ENCODE measurements around the gene LIPJ. TPM values are rescaled to one million over a fixed set of nuclear protein-coding genes. Genes with fewer than 3 reads are reported as not detected.

Gene LIPJ
- total RNA-seq, 2 experiments from 2014 or later, result 0.06 TPM; not detected in 1

GRCh38 chr10:88555190-88555908 lies 31.2 kb upstream of the LIPJ start:
- Histone ChIP-seq H3K27ac (ENCODE audit: low read depth, low read length, poor library complexity, severe bottlenecking) (no peak overlapping the region), H3K4me1 (ENCODE audit: insufficient read depth, low read length, poor library complexity, severe bottlenecking) (no peaks in the 10 kb centered on the region), H3K9me2 (ENCODE audit: insufficient read depth, low read length) (no peaks in the 10 kb centered on the region), H4K20me1 (ENCODE audit: insufficient read depth, low read length) (no peaks in the 10 kb centered on the region), H3K4me2 (ENCODE audit: low read length) (no peak overlapping the region), H2AFZ (ENCODE audit: low read length) (no peak overlapping the region), H3K9me3 (ENCODE audit: low read length) (no peaks in the 10 kb centered on the region), H3K4me3 (ENCODE audit: low read depth, low read length, poor library complexity, severe bottlenecking) (no peak overlapping the region), H3K79me2 (ENCODE audit: insufficient read depth, low read depth, low read length) (no peaks in the 10 kb centered on the region), H3K36me3 (ENCODE audit: insufficient read depth, low read length) (no peaks in the 10 kb centered on the region)
- ChIA-PET POLR2A (interaction anchor here (0.5 to 1.0 kb wide), 3 partner anchors 9 to 700 kb away, joined by 3 to 4 read pairs (median 4); no protein-coding TSS in a partner anchor), CTCF (ENCODE audit: unreplicated experiment) (interaction anchor here (1.0 kb wide), 1 partner anchor 13 kb away, joined by 3 read pairs; no protein-coding TSS in a partner anchor)
- no peak for DNase-seq (ENCODE audit: low spot score)
- TF ChIP-seq, protein P1, sequence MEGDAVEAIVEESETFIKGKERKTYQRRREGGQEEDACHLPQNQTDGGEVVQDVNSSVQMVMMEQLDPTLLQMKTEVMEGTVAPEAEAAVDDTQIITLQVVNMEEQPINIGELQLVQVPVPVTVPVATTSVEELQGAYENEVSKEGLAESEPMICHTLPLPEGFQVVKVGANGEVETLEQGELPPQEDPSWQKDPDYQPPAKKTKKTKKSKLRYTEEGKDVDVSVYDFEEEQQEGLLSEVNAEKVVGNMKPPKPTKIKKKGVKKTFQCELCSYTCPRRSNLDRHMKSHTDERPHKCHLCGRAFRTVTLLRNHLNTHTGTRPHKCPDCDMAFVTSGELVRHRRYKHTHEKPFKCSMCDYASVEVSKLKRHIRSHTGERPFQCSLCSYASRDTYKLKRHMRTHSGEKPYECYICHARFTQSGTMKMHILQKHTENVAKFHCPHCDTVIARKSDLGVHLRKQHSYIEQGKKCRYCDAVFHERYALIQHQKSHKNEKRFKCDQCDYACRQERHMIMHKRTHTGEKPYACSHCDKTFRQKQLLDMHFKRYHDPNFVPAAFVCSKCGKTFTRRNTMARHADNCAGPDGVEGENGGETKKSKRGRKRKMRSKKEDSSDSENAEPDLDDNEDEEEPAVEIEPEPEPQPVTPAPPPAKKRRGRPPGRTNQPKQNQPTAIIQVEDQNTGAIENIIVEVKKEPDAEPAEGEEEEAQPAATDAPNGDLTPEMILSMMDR (conservative IDR thresholded peaks at IDR 0.05; ENCODE audit: low read length), result no peak
- BruUV-seq (replicated peaks), result no TSS peak
- intact Hi-C loops (cut with micrococcal nuclease; ENCODE audit: unreplicated experiment), result no loop called here

DNA sequence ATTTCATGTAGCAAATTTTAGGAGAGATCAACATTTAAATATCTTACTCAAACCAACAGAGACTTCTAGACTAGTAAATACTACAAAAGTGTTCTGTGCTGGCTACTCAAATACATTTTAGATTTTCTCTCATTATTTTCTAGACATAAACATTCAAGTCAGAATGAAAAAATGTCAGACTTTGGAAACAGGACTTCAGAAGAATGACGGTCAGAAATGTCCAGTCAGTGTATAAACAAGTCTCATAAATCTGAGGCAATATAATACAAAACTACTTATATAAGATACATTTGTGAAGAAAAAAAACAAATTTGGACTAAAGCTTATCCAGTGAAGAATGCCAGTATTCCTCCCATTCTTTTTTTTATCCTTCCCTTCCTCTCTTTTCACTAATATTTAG lies 29.3 kb upstream of the LIPJ start:
- Histone ChIP-seq H3K36me3 (ENCODE audit: insufficient read depth, low read length) (no peaks in the 10 kb centered on the region), H2AFZ (ENCODE audit: low read length) (no peak overlapping the region), H3K9me3 (ENCODE audit: low read length) (no peaks in the 10 kb centered on the region), H3K79me2 (ENCODE audit: insufficient read depth, low read depth, low read length) (no peaks in the 10 kb centered on the region), H3K4me1 (ENCODE audit: insufficient read depth, low read length, poor library complexity, severe bottlenecking) (no peaks in the 10 kb centered on the region), H3K9me2 (ENCODE audit: insufficient read depth, low read length) (no peaks in the 10 kb centered on the region), H4K20me1 (ENCODE audit: insufficient read depth, low read length) (no peaks in the 10 kb centered on the region), H3K4me2 (ENCODE audit: low read length) (no peak overlapping the region), H3K4me3 (ENCODE audit: low read depth, low read length, poor library complexity, severe bottlenecking) (no peak overlapping the region), H3K27ac (ENCODE audit: low read depth, low read length, poor library complexity, severe bottlenecking) (no peak overlapping the region)
- POLR2A ChIA-PET, result interaction anchor here (0.6 to 1.1 kb wide), 2 partner anchors 165 to 708 kb away, joined by 3 read pairs; no protein-coding TSS in a partner anchor
- TF ChIP-seq, protein P1 (conservative IDR thresholded peaks at IDR 0.05; ENCODE audit: low read length), result no peak
- no peak for TF ChIP-seq EZH2phosphoT487 (IDR thresholded peaks at IDR 0.05; ENCODE audit: borderline replicate concordance, low read depth, low read length)
- BruUV-seq (replicated peaks), result no TSS peak
- intact Hi-C loops (cut with micrococcal nuclease; ENCODE audit: unreplicated experiment), result no loop called here
- DNase-seq (ENCODE audit: low spot score), result no peak
- CTCF ChIA-PET (ENCODE audit: unreplicated experiment), result no interaction called here

- H2AFZ ChIP-seq (ENCODE audit: low read length), result no peak overlapping the region
- H3K4me3 ChIP-seq (ENCODE audit: low read depth, low read length, poor library complexity, severe bottlenecking), result no peak overlapping the region
- ChIA-PET POLR2A (interaction anchor here (0.6 to 1.1 kb wide), 2 partner anchors 166 to 708 kb away, joined by 3 read pairs; no protein-coding TSS in a partner anchor), CTCF (ENCODE audit: unreplicated experiment) (no interaction called here)
- H3K27ac ChIP-seq (ENCODE audit: low read depth, low read length, poor library complexity, severe bottlenecking), result no peak overlapping the region
- H3K4me2 ChIP-seq (ENCODE audit: low read length), result no peak overlapping the region
- H3K9me3 ChIP-seq (ENCODE audit: low read length), result no peaks in the 10 kb centered on the region
- H3K9me2 ChIP-seq (ENCODE audit: insufficient read depth, low read length), result no peaks in the 10 kb centered on the region
- H3K36me3 ChIP-seq (ENCODE audit: insufficient read depth, low read length), result no peaks in the 10 kb centered on the region
- H3K79me2 ChIP-seq (ENCODE audit: insufficient read depth, low read depth, low read length), result no peaks in the 10 kb centered on the region
- no peaks in the 10 kb centered on the region for H3K4me1 ChIP-seq (ENCODE audit: insufficient read depth, low read length, poor library complexity, severe bottlenecking)
- no peak for TF ChIP-seq EZH2phosphoT487 (IDR thresholded peaks at IDR 0.05; ENCODE audit: borderline replicate concordance, low read depth, low read length)
- TF ChIP-seq, protein P1 (conservative IDR thresholded peaks at IDR 0.05; ENCODE audit: low read length), result no peak
- intact Hi-C loops (cut with micrococcal nuclease; ENCODE audit: unreplicated experiment), result no loop called here
- no TSS peak for BruUV-seq (replicated peaks)
- H4K20me1 ChIP-seq (ENCODE audit: insufficient read depth, low read length), result no peaks in the 10 kb centered on the region
- DNase-seq (ENCODE audit: low spot score), result no peak
Observed at GRCh38 chr10:88557658-88558057, 28.9 kb upstream of the LIPJ start.

Measured in OCI-LY7 (cell line).